Calu3 (cell line): Measurements from ENCODE around the gene AGAP3. TPM values are rescaled to one million over a fixed set of nuclear protein-coding genes. Genes with fewer than 3 reads are reported as not detected.

Experiments used
- BruUV-seq: library from RNA; stranded (reverse); fragments of 400-500 nt; replicated peaks from 2 replicates; lab custom pipeline; 2021; lab: Mats Ljungman, UMichigan
- CTCF ChIA-PET: fragments of 300-600 bp; sonication (Branson Sonifier 250); formaldehyde crosslinking; loops from one replicate; lab custom pipeline; 2022; ENCODE audit warnings: antibody characterized with exemption; lab: Charles Lee
- DNase-seq: peaks from one replicate; pipeline ENCODE4 v3.0.0; 2022
- H3K27ac Mint-ChIP-seq: one replicate; pipeline ENCODE4 v1.8.0; 2022; ENCODE audit warnings: mixed read lengths; ENCODE audit not compliant: unreplicated experiment
- H3K27me3 Mint-ChIP-seq: one replicate; pipeline ENCODE4 v1.8.0; 2022; ENCODE audit warnings: mixed read lengths; ENCODE audit not compliant: unreplicated experiment
- H3K36me3 Mint-ChIP-seq: one replicate; pipeline ENCODE4 v1.8.0; 2022; ENCODE audit warnings: mild to moderate bottlenecking, moderate library complexity, mixed read lengths; ENCODE audit not compliant: insufficient read depth, unreplicated experiment
- H3K4me1 Mint-ChIP-seq: one replicate; pipeline ENCODE4 v1.8.0; 2022; ENCODE audit warnings: mild to moderate bottlenecking, low read depth, mixed read lengths; ENCODE audit not compliant: unreplicated experiment
- H3K4me3 Mint-ChIP-seq: one replicate; pipeline ENCODE4 v1.8.0; 2022; ENCODE audit warnings: mild to moderate bottlenecking, low read depth, moderate library complexity, mixed read lengths; ENCODE audit not compliant: unreplicated experiment
- H3K9me3 Mint-ChIP-seq: one replicate; pipeline ENCODE4 v1.8.0; 2022; ENCODE audit warnings: low read depth, mixed read lengths; ENCODE audit not compliant: unreplicated experiment
- CTCF ChIP-seq: fragments of 200-600 bp; IDR thresholded peaks from one replicate; pipeline ENCODE4 v1.8.0; 2022; ENCODE audit warnings: antibody characterized with exemption; ENCODE audit not compliant: unreplicated experiment
- intact Hi-C: fragments of 100-400 bp; cut with micrococcal nuclease; formaldehyde crosslinking; loops from one replicate; pipeline ENCODE4 v1.10.0; 2022; ENCODE audit not compliant: unreplicated experiment
- total RNA-seq: library from RNA; stranded (reverse); gene quantifications from 2 replicates; pipeline ENCODE4 v1.2.3, GENCODE V29; 2022

Gene AGAP3
- total RNA-seq, 1 experiment from 2014 or later = 73.4 TPM

- Mint-ChIP-seq H3K27ac (no peak overlapping the region), H3K36me3 (peaks cover 32% of the 10 kb centered on the region), H3K4me3 (no peak overlapping the region), H3K27me3 (no peaks in the 10 kb centered on the region), H3K9me3 (no peaks in the 10 kb centered on the region), H3K4me1 (no peaks in the 10 kb centered on the region)
- BruUV-seq = no TSS peak
- CTCF ChIA-PET = no interaction called here
- no peak for TF ChIP-seq CTCF
- intact Hi-C loops = no loop called here
- DNase-seq = no peak
Observed at GRCh38 chr7:151128144-151128543, 41.9 kb downstream of the AGAP3 start.

- TF ChIP-seq CTCF = no peak
- H3K9me3 Mint-ChIP-seq = no peaks in the 10 kb centered on the region
- no peaks in the 10 kb centered on the region for H3K27me3 Mint-ChIP-seq
- intact Hi-C loops = no loop called here
- no peaks in the 10 kb centered on the region for H3K4me1 Mint-ChIP-seq
- peaks cover 27% of the 10 kb centered on the region for H3K36me3 Mint-ChIP-seq
- no TSS peak for BruUV-seq
- H3K4me3 Mint-ChIP-seq = no peak overlapping the region
- DNase-seq = no peak
- CTCF ChIA-PET = interaction anchor here (0.8 kb wide), 1 partner anchor 100 kb away, joined by 3 read pairs; the partner anchor contains the start of gene ABCB8
- no peak overlapping the region for H3K27ac Mint-ChIP-seq
Observed at GRCh38 chr7:151128716-151129115, 42.4 kb downstream of the AGAP3 start.

- no peaks in the 10 kb centered on the region for H3K9me3 Mint-ChIP-seq
- no peaks in the 10 kb centered on the region for H3K4me1 Mint-ChIP-seq
- no peak overlapping the region for H3K4me3 Mint-ChIP-seq
- intact Hi-C loops = no loop called here
- H3K36me3 Mint-ChIP-seq = peaks cover 22% of the 10 kb centered on the region
- TF ChIP-seq CTCF = no peak
- H3K27ac Mint-ChIP-seq = no peak overlapping the region
- no peak for DNase-seq
- no peaks in the 10 kb centered on the region for H3K27me3 Mint-ChIP-seq
- BruUV-seq = no TSS peak
- CTCF ChIA-PET = interaction anchor here (0.8 kb wide), 1 partner anchor 101 kb away, joined by 3 read pairs; the partner anchor contains the start of gene ABCB8
Observed at GRCh38 chr7:151129117-151129959, 43.1 kb downstream of the AGAP3 start.

DNA sequence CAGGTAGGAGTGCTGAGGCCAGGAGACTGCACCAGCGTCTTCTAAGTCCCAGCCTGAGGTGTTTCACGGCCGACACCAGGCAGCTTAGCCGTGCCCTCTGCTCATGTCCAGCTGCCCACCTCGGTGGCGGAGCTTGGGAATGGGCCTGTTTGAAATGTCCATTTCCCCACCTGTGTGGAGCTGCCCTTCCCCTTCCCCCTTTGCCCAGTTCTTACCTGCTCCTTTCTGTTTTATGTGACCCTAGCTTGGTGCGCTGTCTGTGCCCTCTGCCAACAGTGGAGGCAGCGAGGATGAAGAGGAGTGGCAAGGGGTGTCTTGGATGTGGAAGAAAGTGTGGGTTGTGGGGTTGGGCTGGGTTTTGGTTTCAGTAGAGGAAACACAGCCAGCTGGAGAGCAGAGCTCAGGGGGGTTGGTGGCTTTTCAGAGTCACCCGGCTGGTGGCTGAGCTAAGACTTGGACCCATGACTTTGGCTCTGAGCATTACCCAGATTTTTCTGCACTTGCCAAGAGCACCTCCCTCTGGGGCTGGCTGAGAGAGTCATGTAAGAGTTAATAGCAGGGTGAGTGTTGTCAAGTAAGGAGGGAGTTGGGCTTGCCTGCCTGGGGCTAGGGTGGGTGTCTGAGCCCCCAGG lies 43.8 kb downstream of the AGAP3 start:
- CTCF ChIA-PET = no interaction called here
- intact Hi-C loops = no loop called here
- TF ChIP-seq CTCF = no peak
- Mint-ChIP-seq H3K4me3 (no peak overlapping the region), H3K4me1 (no peaks in the 10 kb centered on the region), H3K36me3 (peaks cover 22% of the 10 kb centered on the region), H3K27ac (no peak overlapping the region), H3K27me3 (no peaks in the 10 kb centered on the region), H3K9me3 (no peaks in the 10 kb centered on the region)
- DNase-seq = no peak
- BruUV-seq = no TSS peak
